ENCODE data around the gene COA1.

COA1 gene

GRCh38 chr7:43666938-43667337 lies 62.4 kb downstream of the COA1 start:
- ATAC-seq (ENCODE audit: low read depth): no peak; the same call in 2 of the 3 replicates
- peak overlapping the region; percentile 39 for H3K27ac ChIP-seq (ENCODE audit: poor library complexity, severe bottlenecking)
- TF ChIP-seq CTCF (IDR thresholded peaks at IDR 0.05; ENCODE audit: poor library complexity, severe bottlenecking): no peak

GRCh38 chr7:43664681-43665080 lies 64.6 kb downstream of the COA1 start:
- Histone ChIP-seq H3K27me3 (ENCODE audit: insufficient read depth, poor library complexity, severe bottlenecking) (no peaks in the 10 kb centered on the region), H3K4me1 (ENCODE audit: insufficient read depth, poor library complexity, severe bottlenecking) (peaks cover 37% of the 10 kb centered on the region), H3K9me3 (ENCODE audit: severe bottlenecking) (no peaks in the 10 kb centered on the region), H3K4me3 (ENCODE audit: severe bottlenecking) (no peak overlapping the region), H3K27ac (ENCODE audit: poor library complexity, severe bottlenecking) (no peak overlapping the region), H3K36me3 (ENCODE audit: low read depth) (peaks cover 18% of the 10 kb centered on the region)
- no peak for TF ChIP-seq CTCF (IDR thresholded peaks at IDR 0.05; ENCODE audit: poor library complexity, severe bottlenecking)
- ATAC-seq (ENCODE audit: low read depth): no peak
- DNase-seq (ENCODE audit: low spot score): no peak

More at GRCh38 chr7:43666938-43667337, 62.4 kb downstream of the COA1 start:
- peaks cover 5% of the 10 kb centered on the region for H3K9me3 ChIP-seq (ENCODE audit: severe bottlenecking)
- H3K36me3 ChIP-seq (ENCODE audit: low read depth): peaks cover 18% of the 10 kb centered on the region
- no peaks in the 10 kb centered on the region for H3K27me3 ChIP-seq (ENCODE audit: insufficient read depth, poor library complexity, severe bottlenecking)
- no peak for DNase-seq (ENCODE audit: low spot score)
- H3K4me1 ChIP-seq (ENCODE audit: insufficient read depth, poor library complexity, severe bottlenecking): peaks cover 39% of the 10 kb centered on the region
- no peak overlapping the region for H3K4me3 ChIP-seq (ENCODE audit: severe bottlenecking)

GRCh38 chr7:43660141-43660540 lies 69.2 kb downstream of the COA1 start:
- no peak for TF ChIP-seq CTCF (IDR thresholded peaks at IDR 0.05; ENCODE audit: poor library complexity, severe bottlenecking)
- Histone ChIP-seq H3K27me3 (ENCODE audit: insufficient read depth, poor library complexity, severe bottlenecking) (no peaks in the 10 kb centered on the region), H3K4me3 (ENCODE audit: severe bottlenecking) (no peak overlapping the region), H3K9me3 (ENCODE audit: severe bottlenecking) (no peaks in the 10 kb centered on the region), H3K36me3 (ENCODE audit: low read depth) (peaks cover 43% of the 10 kb centered on the region), H3K27ac (ENCODE audit: poor library complexity, severe bottlenecking) (peak overlapping the region; percentile 91), H3K4me1 (ENCODE audit: insufficient read depth, poor library complexity, severe bottlenecking) (peaks cover 26% of the 10 kb centered on the region)
- no peak for ATAC-seq (ENCODE audit: low read depth)
- DNase-seq (ENCODE audit: low spot score): no peak

- ATAC-seq (ENCODE audit: low read depth) (no peak; the same call in 2 of the 3 replicates), DNase-seq (ENCODE audit: low spot score) (no peak)
- Histone ChIP-seq H3K4me1 (ENCODE audit: insufficient read depth, poor library complexity, severe bottlenecking) (peaks cover 21% of the 10 kb centered on the region), H3K36me3 (ENCODE audit: low read depth) (peaks cover 43% of the 10 kb centered on the region), H3K27ac (ENCODE audit: poor library complexity, severe bottlenecking) (peak overlapping the region; percentile 91), H3K9me3 (ENCODE audit: severe bottlenecking) (no peaks in the 10 kb centered on the region), H3K27me3 (ENCODE audit: insufficient read depth, poor library complexity, severe bottlenecking) (no peaks in the 10 kb centered on the region), H3K4me3 (ENCODE audit: severe bottlenecking) (no peak overlapping the region)
- TF ChIP-seq CTCF (IDR thresholded peaks at IDR 0.05; ENCODE audit: poor library complexity, severe bottlenecking): no peak
Observed at GRCh38 chr7:43659549-43659896, 69.8 kb downstream of the COA1 start.

GRCh38 chr7:43658718-43659548 lies 70.4 kb downstream of the COA1 start:
- Histone ChIP-seq H3K36me3 (ENCODE audit: low read depth) (peaks cover 45% of the 10 kb centered on the region), H3K4me3 (ENCODE audit: severe bottlenecking) (no peak overlapping the region), H3K9me3 (ENCODE audit: severe bottlenecking) (no peaks in the 10 kb centered on the region), H3K4me1 (ENCODE audit: insufficient read depth, poor library complexity, severe bottlenecking) (peaks cover 21% of the 10 kb centered on the region), H3K27ac (ENCODE audit: poor library complexity, severe bottlenecking) (peak overlapping the region; percentile 91), H3K27me3 (ENCODE audit: insufficient read depth, poor library complexity, severe bottlenecking) (no peaks in the 10 kb centered on the region)
- DNase-seq (ENCODE audit: low spot score): no peak
- peak; percentile 91 for ATAC-seq (ENCODE audit: low read depth)
- TF ChIP-seq CTCF (IDR thresholded peaks at IDR 0.05; ENCODE audit: poor library complexity, severe bottlenecking): no peak
